IMR-90 (cell line): ENCODE data around the gene AGBL1.

Experiments used
- CEBPB ChIP-seq: IDR thresholded peaks from 2 replicates; pipeline ENCODE4 v1.6.1; 2012; ENCODE audit warnings: low read depth, low read length, improper control_type of control experiment
- CTCF ChIP-seq: conservative IDR thresholded peaks from 2 replicates; pipeline ENCODE4 v1.5.1; 2012; ENCODE audit warnings: mild to moderate bottlenecking, low read depth, low read length, improper control_type of control experiment

GRCh38 chr15:86961669-86962068, 882.0 kb downstream of the AGBL1 start:
- TF ChIP-seq CTCF (no peak), CEBPB (no peak)
